D341Med (cell line): ENCODE results near the gene TTLL11.

Source experiments
- DNase-seq: peaks from one replicate; pipeline ENCODE4 v3.0.0; 2012; ENCODE audit warnings: low spot score

TTLL11 gene, protein sequence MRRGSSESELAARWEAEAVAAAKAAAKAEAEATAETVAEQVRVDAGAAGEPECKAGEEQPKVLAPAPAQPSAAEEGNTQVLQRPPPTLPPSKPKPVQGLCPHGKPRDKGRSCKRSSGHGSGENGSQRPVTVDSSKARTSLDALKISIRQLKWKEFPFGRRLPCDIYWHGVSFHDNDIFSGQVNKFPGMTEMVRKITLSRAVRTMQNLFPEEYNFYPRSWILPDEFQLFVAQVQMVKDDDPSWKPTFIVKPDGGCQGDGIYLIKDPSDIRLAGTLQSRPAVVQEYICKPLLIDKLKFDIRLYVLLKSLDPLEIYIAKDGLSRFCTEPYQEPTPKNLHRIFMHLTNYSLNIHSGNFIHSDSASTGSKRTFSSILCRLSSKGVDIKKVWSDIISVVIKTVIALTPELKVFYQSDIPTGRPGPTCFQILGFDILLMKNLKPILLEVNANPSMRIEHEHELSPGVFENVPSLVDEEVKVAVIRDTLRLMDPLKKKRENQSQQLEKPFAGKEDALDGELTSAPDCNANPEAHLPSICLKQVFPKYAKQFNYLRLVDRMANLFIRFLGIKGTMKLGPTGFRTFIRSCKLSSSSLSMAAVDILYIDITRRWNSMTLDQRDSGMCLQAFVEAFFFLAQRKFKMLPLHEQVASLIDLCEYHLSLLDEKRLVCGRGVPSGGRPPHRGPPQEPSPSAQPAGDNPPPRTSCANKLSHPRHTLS

DNA sequence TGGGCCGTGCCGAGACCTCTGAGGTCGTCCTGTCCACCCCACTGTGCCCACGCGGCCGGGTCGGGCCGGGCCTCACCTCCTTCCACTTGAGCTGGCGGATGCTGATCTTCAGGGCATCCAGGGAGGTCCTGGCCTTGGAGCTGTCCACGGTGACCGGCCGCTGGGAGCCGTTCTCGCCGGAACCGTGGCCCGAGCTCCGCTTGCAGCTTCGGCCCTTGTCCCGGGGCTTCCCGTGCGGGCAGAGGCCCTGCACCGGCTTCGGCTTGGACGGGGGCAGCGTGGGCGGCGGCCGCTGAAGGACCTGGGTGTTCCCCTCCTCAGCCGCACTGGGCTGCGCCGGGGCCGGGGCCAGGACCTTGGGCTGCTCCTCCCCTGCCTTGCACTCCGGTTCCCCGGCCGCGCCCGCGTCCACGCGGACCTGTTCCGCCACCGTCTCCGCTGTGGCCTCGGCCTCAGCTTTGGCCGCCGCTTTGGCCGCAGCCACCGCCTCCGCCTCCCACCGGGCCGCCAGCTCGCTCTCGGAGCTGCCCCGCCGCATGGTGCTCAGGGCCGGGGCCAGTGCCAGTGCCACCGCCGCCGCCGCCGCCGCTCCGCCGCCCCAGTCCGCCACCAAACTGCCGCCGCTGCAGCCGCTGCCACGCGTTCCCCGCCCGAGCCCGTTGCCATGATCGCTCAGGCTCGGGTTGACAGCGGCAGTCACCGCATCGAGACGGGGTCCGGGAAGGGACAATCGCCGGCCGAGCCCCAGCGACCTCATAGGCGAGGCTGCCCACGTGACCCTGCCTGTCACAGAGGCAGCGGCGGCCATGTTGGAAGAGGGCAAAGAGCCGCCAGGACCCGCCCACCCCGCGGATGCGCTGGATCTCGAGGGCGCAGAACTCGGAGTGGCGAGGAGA, at the start of gene TTLL11:
TSS of gene TTLL11 (minus strand) at position 698 of the 896 bp plus-strand sequence. CDS start at position 538, 160 bp downstream.
- peak; percentile 97 for DNase-seq

DNA sequence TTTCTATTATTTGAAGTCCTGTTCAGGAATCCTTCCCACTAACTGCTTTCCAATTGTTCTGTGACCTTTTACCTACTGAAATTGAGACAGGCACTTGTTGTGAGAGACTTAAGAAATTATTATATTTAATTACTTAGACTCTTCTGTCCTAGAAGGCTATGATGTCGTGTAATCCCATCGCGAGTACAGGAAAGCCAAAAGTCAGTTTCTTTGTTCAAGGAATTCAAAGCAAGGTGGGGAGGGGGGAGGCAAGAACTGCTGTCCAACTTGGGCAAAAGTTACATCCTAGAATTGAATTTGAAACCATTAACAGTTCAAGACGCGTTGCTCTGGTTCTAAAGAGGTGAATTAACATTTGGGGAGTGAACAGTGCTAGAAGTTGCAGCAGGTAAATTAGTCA, 48.6 kb upstream of the TTLL11 start:
- no peak for DNase-seq

DNA sequence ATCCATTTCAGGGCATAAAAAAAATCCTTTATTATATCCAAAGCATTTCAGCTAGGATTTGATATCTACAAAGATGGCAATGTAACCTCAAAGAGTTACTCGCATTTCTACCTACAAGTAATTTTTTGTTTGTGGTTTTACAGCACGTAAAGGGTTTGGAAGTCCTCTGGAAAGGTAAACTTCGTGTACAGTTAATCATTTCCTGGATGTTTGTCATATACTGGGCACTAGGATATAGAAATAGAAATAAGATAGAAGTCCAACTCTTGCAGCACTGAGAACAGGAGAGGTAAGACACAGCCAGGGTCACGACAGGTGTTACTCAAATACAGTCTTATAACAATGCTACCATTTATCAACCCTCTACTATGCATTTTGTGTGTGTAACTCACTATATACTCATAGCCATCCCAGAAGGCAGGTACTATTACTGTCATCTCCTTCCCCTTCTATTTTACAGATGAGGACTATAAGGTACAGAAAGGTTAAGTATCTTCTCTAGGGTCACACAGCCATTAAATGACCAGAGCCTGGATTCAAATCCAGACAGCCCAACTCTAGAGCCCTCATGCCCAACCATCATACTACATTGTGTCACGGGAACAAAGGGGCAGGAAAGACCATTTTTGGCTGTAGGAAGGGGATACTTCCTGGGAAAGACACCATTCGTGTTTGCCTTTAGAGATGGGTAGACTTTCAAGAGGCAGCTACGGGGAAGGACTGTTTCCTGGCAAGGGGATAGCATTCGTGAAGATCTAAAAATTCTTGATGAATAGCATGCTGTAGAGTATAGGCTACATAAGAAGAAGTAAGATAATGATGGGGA, 47.5 kb upstream of the TTLL11 start:
- no peak for DNase-seq

DNA sequence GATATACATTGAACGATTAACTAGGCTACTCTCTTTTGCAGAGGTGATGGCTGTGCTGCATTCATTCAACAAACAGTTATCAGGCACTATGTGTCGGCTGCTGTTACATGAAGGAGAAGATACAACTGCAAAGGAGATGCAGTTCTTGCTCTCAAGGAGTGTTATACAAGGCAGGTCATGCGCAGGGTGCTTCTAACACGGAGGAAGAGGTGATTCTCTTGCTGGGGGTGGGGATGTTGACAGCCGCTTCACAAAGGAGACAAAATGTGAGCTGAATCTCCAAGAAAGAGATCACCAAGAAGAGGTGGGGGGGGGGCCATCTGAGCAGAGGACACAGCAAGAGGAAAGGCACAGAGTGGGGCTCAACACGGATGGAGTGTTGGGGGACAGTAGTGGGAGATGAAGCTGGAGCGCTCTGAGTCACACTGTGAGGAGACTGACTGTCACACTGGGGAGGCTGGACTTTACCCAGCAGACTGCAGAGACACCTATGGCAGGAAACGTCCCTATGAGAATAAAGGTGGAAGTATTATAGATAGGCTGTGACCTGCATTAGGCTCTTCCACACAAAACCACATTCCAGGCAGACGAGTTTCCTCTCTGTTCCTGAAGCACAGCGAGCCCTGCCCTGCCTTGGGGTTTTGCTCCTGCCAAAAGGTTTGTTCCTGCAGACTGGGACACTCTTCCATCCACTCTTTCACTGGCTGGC, 45.6 kb upstream of the TTLL11 start:
- DNase-seq, result no peak

DNA sequence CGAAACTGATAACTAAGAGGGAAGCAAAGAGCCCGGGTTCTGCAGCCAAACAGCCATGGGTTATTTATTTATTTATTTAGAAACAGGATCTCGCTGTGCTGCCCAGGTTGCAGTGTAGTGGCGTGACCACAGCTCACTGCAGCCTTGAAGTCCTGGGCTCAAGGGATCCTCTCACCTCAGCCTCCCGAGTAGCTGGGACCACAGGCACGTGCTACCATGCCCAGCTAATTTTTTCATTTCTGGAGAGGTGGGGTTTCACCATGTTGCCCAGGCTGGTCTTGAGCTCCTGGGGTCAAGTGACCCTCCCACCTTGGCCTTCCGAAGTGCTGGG, 42.4 kb upstream of the TTLL11 start:
- no peak for DNase-seq

DNA sequence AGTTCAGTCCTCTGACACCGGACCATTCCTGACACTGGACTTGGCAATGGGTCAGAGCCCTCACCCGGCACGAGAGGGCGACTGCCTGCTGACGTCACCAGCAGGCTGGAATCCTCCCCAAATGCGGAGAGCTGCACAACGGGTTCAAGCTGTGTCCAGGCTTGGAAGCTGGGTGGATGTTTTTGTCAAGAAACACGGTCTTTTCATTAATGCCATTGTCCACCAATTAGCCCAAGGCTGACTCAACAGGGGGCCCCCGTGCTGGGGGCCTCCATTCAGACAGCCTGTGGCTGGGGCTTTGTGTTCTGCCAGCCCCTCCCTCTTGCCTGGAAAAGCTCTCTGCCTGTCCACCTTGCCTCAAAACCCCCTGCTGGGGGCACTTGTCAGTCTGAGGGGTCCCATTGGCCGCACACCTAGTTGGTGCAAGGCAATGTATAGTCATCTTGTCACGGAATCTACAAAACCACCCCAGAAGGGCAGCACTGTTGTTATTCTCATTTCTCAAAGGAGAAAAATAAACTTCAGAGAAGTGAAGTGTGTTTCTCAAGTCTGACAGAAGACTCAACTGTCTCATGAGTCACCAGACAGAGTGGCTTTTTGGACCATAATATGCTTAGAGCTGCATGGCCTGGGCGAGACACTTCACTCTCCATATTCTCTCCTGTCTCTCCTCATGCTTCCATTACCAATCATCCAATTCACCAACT, 41.9 kb upstream of the TTLL11 start:
- DNase-seq, result no peak

DNA sequence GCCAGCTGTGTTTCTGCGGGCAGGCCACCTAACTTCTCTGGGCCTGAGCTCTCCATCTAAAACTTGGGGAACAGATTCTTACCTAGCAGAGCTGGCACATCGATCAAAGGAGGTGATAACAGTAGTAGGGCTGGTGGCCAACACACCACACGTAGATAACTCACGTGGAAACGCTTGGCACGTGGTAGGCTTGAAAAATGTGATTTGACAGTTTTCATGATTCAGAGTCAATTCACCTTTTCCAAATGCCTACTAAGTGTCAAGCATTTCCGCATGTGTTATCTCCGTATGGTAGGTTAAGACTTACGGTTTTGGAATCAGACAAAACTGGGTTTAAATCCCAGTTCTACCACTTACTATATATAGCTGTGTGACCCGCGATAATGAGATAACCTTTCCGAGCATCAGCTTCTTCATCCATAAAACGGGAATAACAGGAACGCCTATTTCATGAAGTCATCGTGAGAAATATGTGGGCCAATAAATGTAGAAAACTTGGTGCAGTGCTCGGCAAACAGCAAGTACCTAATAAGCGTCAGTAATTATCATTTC, 41.0 kb upstream of the TTLL11 start:
- no peak for DNase-seq

DNA sequence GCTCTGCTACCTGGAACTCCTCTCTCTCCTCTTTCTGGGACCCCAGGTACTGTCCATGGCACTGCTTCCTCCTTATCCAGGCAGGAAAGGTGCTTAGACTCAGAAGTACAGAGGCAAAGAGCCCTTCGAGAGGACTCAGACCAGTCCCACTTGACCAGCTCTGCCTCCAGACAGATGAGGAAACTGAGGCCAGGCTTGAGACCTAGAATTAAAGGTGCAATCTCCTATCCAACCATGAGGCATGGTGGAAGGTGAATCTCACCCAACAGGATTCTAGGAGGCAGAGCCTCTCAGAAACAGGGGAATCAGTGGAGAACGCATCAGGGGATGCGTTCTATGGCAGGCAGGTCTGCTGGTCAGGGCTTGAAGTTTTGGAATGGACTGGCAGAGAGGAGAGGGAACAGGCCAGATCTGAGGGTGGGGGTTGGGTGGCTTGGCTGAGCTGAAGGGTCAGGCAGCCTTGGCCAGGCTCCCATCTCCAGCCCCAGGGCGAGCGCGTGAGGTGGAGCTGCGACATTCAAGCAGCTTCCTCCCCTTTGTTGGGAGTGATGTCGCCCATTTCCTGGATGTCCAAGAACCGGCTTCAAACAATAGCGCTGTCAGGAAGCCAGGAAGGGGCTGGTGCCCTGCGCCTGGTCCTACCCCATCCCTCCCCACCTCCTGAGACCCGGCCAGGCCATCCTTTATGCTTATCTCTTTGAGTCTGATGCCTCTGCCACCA, 40.3 kb upstream of the TTLL11 start:
- DNase-seq, result no peak

DNA sequence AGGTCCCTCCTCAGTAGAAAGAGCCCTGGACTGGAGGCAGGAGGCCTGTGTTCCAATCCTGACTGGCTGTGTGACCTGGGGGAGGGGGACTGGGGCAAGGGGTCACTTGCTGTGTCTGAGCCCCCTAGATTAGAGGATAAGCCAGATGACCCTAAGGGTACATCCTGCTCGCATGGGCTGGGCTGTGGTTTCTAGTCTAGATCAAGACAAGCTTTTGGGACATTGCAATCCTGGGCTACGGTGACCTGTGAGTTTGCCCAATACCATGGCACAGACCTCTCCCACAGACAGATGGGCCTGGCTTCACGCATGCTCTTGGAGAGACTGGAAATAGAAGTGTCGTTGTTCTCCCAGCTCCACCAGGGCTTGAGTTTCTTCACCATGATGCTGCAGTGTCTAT, 39.4 kb upstream of the TTLL11 start:
- DNase-seq, result no peak

DNA sequence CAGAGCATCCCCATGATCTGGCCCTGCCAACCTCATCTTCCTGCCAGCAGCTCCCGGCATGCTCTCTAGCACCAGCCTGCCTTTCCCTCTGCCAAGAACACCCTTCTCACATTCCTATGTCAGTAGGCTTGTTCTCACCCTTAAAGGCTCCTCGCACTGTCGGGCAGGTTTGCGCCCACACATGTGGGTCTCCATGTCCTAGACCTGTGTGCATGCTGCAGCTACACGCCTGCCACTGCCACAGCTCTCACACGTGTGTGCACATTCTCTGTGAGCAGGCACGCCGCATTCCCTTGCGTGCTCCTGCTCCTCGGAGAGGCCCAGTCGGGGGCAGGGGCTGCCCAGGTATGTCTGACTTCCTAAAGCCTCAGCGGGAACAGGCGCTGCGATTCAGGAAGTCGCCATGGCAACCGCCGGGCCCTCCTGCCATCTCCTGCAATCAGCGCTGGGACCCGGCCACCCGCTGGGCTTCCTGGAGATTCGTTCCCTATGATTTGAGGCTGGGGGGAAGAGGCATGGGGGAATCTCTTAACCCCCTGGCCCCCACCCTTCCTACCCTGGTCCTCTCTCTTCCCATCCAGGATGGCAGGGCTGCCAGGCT, 38.4 kb upstream of the TTLL11 start:
- no peak for DNase-seq

DNA sequence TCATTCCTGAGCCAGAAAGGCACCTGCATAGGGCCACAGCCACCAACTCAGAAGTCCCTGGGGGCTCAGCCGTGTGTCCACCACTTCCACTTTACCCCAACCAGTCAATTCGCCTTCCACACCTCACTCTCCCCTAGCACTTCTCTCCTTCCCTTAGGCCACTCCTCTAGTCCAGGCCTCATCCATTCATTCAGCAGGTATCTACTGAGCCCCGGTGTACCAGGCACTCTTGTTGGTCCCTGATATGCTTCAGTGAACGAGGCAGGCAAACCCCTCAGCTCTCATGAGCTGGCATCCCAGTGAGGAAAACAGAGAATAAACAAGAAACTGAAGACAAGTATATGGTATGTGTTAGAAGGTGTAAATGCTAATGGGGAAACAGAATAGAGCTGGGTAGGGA, 37.7 kb upstream of the TTLL11 start:
- no peak for DNase-seq

DNA sequence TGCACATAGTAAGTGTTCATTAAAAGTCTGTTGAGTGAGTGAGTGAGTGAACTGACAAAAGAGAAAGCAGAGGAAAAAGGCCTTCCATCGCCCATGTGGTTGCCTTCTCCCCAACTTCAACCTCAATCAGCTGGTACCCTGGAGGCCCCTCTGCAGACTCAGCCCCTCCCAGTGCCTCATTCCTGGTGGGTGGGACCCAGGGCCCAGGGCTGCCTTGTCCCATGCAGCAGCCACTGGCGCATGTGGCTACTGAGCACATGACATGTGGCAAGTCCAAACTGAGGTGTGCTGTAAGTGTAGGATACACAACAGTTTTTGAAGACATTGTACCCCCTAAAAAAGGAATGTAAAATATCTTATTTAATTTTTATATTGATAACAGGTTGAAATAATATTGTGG, 36.9 kb upstream of the TTLL11 start:
- no peak for DNase-seq

DNA sequence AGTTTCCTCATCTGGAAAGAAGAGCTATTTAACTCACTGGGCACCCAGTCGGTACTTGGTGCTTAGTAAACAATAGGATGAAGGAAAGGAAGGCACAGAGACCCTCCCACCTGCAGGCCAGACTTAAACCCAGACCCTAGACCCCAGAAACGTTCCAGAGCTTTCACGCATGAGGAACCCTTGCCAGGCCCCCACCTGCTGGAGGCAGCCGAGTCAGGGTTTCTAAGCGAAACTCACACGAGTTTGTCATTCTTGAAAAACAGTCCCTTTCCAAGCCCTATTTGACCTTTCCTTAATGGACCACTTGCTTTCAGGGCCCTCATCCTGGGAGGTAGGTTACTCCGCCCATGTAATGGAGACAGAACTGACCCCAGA, 35.8 kb upstream of the TTLL11 start:
- no peak for DNase-seq

DNA sequence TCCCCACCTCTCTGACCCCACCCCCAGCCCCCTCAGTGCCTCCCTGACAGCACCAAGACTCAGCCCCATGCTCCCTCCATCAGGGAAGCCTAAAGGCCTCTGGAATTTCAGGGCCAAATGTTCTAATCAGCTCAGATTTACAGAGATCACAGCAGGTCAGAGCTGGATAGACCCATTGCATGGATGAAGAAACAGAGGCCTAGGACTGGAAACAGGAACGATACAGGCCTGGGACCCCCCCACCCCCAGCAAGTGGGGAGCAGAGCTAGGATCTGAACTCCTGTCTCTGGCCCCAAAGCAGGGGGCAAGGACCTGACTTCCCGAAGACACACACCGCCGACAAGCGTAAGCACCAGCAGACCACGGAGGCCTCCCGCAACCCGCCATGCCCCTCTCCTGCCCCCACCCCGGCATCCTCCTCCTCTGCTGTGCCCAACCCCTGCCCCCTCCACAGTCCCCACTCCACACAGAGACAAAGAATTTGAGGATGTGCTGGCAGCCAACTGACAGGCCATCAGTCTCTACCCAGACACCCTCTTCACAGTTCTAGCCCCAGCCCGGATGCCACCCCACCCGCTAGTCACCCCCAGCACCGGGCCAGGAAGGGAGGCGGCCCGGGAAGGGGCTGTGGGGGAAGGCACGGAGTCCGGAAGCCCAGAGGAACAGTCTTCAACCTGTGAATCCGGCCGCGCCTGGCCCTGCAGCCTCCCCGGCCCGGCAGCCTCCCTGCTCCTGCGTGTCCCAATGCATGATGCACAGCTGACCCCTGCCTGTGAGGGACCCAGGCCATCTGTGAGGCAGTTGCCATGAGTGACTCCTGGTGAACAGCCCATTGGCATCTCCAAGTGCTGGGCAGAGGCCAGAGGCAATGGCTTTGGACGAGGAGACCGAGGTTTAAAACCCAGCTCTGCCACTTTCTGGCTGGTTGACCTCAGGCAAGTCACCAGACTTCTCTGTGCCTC, 35.2 kb upstream of the TTLL11 start:
- no peak for DNase-seq

DNA sequence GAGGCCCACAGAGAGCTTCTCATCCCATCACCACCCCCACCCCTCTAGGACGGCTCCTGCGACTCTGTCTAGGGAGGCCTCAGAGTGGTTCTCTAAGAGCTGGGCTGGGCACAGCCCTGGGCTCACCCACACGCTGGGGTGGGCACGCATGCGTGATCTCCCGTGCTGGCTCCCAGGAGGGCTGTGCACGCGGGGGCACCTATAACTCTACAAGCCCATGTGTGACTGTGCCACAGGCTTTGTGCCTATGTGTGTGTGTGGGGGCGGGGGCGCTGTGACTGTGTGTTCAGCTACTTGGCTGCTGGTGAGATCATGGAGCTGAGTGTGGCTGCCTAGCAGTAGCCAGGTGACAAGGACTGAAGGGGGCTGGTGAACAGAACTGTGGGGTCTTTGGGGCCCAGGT, 34.3 kb upstream of the TTLL11 start:
- no peak for DNase-seq

DNA sequence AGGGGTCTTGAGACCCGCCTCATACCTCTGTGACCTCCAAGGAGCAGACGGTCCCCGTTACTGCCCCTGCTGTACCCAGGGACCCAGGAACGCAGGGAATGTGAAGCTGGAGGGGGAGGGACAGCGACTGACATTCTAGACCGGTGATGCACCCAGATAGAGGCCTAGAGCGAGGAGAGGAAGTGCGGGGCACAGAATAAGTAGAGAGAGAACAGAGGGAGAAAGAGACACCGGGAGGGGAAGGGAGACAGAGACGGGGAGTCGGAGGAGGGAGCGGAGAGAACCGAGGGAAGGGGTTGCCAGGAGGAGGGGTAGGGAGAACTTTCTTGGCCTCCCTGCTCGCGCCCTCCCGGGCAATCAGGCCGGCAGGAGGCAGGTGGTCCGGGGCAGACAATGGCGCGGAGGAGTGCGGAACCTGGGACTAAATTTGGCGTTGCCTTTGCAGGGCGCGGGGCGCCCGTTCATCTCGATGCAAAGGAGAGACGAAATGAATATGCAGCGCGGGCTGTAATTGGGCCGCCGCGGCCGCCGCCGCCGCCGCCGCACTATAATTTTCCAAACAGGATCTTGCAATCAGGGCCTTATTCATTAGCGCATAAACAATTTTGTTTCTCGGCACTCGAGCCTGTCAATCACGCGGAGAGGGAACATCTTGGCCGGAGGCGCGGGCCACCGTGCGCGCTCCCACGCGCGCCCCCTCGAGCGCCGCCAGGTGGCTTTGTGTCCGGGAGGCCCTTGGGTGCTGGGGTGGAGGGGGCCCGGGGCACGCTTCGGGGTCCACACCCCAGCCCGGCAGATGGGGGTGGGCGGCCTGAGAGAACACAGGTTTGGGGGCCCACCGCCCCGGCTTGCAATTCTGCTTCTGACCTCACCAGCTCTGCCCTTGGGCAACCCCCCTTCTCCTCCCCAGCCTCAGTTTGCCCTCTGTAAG, 33.5 kb upstream of the TTLL11 start:
- no peak for DNase-seq
